GM19438 (cell line): Measurements from ENCODE around the gene IQSEC1.

ENCODE experiments used
- ATAC-seq: cut with Tn5 transposase; IDR thresholded peaks from one replicate; pipeline ENCODE4 v1.9.1; 2021; ENCODE audit warnings: low read depth; ENCODE audit not compliant: unreplicated experiment

The IQSEC1 gene

DNA sequence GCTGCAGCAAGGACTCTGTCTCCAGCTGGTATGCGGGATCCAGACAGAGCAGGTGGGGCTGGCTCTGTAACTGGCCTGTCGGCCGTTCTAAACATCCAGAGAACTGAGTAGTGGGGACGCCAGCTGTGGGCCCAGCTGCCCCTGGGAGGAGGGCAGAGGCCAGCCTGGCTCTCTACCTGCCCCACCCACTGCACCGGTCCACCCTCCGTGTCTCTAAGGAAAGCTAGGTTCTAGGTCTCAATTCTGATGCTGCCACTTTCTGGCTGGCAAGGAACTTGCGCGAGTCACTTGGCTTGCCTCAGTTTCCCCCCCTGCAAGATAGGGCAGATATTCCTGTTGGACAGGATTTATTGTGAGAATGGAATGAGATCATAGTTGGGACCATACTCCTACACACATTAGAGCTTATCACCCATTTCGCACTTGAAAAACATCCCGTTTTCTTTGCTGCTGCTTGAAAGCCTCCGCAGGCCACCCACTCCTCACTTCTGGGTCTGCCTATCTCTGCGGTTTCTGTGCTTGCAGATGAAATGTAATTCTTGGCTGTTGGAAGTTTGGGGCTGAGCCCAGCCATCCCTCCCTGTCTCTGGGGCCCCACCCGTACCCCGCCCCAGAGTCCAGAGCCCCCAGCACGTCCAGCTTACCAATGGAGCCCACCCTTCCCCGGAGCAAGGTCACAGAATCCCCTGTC lies 65.8 kb downstream of the IQSEC1 start:
- no peak for ATAC-seq

DNA sequence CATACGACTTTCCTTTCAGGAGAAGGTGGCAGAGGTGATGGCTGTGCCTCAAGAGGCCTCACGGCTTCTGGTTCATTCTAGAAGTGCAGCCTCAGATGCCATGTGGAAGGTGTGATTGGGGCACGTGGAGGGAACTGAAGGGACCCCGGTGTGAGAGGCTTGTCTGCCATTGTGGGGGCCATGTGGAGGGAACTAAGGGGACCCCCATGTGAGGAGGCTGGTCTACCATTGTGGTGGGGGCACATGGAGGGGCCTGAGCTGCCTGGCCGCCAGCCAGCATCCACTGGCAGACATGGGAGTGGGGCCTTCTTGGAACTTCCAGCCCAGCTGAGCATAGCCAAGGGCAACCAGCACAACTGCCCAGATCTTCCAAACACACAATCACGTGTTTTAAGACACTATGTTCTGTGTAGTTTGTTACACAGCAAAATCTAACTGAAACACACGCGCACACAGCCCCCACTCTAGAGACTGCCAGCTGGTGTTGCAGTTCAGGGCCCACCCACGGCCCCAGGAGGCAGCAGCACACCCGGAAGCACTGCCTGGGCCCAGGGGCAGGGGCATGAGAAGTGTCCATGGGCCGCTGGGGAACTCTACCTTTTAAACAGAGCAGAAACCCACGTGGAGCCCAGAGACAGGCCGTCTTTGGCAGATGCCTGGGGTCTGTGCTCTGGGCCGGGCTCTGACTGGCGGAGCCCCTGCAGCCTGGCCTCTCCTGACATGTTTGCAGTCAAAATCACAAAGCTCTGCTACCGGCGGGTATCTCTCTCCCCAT lies 66.8 kb downstream of the IQSEC1 start:
- ATAC-seq = no peak

DNA sequence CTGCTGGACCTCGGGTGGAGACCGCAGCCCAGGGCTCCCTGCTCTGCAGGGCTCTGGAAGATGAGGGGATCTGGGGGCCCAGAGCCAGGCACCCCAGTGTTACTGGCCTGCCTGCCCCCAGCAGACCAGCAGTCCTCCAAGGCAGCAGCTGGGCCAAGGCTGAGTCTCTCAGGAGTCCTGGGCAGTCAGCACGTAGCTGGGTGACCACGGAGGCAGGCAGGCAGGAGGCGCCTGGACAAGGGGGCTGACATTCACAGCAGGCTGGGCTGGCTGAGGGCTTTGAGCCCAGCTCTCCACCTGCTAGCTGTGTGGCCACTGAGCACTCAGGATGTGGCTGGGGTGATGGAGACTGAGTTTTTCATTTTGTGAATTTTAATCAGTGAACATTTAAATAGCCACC lies 67.9 kb downstream of the IQSEC1 start:
- ATAC-seq = no peak

DNA sequence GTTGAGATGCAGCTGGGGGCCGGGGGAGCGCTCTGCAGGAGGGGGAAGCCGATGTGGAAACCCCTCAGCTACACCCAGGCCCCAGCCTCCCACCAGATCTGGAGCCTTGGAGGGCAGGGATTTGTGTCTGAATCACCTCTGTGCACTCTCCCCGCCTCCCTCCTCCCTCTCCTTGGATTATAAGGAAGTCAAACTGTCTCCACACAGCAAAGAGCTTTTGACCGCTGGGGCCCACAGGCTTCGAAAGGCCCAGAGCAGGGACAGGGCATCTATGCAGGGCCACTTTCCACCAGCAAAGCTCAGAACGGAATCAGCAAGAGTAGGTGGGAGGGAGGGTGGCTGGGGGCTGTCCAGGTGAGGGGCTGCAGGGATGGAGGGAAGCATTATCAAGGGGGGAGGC lies 68.9 kb downstream of the IQSEC1 start:
- no peak for ATAC-seq

DNA sequence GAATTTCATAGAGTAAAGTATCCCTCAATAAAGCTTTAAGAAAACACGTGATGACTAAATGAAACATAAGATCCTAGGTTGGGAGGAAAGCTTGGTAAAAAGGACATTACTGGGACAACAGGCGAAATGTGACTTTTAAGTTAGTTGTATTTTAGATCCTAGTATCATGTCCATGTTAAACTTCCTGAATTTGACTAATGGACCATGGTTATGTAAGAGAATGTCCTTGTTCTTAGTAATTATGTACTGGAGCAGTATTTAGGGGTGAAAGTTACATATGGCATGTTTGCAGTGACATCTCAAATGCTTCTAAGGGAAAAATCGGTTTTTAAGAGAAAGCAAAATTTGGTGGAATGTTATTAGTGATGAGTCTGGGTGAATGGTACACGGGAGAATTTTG lies 69.6 kb downstream of the IQSEC1 start:
- ATAC-seq = no peak

DNA sequence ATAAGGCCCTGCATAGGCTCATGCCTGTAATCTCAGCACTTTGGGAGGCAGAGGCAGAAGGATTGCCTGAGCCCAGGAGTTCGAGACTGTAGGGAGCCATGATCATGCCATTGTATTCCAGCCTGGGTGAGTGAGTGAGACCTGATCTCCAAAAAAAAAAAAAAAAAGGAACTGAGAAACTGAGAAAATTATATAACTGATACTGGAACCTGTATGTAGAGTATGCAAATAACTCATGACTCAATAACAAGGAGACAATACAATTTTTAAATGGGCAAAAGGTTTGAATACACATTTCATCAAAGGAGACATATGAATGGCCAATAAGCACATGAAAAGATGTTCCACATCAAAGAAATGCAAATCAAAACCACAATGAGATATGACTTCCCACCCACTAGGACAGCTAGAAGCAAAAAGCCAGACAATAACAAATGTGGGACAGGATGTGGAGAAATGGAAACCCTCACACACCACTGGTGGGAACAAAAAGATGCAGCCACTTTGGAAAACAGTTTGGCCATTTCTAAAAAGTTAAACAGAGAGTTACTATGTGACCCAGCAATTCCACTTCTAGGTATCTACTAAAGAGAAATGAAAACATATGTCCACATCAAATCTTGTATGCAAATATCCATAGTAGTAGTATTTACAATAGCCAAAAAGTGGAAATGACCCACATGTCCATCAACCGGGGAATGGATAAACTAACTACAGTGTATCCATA lies 70.7 kb downstream of the IQSEC1 start:
- ATAC-seq = peak; percentile 60

DNA sequence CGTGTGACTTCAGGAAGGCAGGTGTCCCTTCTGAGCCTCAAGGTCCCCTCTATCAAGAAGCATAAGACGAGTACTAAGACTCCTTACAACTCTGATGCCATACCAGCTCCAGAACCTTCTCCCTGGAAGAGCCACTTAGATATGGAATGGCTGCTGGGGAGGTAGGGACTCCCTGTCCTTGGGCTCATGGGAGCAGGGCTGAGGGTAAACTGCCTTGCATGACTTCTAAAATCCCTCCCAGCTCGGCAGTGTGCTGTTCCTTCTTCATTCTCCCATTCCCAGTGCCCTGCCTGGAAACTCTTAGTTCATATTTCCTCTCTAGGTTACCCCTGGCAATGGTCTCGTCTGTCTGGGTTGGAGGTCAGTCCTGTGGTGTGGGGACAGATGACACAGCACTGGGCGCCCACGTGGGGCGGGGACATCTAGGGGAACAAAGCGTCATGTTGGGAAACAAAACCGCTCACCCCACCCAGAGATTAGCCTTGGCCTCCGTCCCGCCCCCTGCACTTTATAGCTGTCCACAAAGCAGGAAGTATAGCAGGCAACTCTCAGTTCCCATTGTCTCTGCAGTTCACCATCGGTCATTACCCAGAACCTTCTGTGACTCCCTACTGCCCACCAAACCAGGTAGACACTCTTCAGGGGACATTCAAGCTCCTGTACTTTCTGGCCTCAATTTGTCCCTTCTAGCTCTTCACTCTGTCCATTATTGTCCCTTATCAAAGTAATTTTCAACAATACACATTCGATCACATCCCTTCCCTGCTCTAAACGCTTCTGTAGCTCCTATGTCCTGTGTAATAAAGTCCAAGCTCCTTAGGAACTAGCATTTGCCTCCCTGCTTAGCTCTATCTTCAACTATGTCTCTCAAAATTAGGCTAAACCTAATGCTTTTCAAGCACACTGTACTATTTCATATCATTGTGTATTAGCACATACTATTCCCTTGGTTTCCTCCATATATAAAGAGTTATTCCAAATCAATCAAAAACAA lies 73.8 kb downstream of the IQSEC1 start:
- peak; percentile 44 for ATAC-seq

DNA sequence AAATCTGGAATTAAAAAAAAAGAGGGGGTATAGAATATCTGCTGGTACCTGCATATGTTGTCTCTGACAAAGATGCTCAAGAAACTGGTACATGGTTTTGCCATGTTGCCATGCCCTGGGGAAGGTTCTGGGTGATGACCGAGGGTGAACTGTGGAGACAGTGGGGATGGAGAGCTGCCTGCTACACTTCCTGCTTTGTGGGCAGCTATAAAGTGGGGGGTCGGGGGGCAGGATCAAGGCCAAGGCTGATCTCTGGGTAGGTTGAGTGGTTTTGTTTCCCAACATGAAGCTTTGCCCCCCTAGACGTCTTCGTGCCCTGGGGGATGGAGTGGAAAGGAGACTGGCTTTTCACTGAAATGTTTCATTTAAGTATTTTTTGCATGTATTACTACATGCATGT lies 74.6 kb downstream of the IQSEC1 start:
- no peak for ATAC-seq

DNA sequence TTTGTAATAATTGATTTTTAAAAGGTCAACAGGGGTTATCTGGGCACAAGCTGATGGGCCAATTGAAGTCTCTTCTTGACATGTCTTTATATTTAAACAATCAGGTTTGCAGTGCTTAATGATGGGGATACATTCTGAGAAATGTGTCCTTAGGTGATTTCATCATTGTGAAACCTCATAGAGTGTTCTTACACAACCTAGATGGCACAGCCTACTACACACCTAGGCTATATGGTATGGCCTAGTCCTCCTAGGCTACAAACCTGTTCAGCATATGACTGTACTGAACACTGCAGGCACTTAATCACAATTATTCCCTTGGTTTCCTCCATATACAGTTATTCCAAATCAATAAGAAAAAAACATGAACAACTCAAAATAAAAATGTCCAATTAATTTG lies 75.8 kb downstream of the IQSEC1 start:
- no peak for ATAC-seq

DNA sequence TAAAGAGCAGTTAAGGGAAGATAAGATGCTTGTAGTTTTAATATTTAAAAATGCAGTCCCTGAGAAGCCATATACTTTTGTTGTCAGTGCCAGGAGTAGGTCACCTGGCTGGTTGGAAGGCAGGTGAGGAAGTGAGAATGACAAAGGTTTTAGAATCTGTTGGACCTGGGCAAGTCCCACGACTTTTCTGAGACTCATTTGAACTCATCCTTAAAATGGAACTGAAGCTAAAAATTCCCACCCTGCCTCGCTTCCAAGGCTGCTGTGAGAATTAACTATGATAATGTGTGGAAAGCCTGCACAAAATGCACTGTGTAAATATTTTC lies 77.1 kb downstream of the IQSEC1 start:
- no peak for ATAC-seq

DNA sequence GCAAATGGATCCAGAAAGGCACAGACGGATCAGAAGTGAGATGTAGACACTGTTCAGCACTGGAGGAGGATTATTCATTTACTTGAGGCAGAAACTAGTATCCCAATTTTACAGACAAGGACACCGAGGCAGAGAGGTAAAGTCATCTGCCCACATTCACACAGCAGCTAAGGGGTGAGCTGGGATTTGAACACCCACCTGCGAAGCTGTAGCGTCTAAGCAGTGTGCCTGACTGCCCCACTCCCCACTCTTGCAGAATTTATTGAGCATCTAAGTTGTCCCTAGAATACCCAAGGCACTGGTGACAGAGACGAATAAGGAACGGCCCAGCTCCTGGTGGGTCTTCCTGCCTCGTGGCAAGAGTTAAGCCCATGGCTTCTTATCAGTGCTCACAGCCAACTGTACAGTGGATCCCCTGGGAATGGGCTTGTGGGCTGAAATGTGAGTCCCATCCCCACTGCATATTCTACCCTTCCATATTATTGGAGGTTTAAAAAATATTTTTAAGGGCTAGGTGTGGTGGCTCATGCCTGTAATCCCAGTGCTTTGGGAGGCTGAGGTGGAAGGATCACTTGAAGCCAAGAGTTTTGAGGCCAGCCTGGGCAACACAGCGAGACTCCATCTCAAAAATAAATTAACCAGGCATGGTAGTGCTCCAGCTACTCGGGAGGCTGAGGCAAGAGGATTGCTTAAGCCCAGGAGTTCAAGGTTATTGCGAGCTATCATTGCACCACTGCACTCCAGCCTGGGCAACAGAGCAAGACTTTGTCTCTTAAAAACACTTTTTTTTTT lies 77.6 kb downstream of the IQSEC1 start:
- no peak for ATAC-seq

DNA sequence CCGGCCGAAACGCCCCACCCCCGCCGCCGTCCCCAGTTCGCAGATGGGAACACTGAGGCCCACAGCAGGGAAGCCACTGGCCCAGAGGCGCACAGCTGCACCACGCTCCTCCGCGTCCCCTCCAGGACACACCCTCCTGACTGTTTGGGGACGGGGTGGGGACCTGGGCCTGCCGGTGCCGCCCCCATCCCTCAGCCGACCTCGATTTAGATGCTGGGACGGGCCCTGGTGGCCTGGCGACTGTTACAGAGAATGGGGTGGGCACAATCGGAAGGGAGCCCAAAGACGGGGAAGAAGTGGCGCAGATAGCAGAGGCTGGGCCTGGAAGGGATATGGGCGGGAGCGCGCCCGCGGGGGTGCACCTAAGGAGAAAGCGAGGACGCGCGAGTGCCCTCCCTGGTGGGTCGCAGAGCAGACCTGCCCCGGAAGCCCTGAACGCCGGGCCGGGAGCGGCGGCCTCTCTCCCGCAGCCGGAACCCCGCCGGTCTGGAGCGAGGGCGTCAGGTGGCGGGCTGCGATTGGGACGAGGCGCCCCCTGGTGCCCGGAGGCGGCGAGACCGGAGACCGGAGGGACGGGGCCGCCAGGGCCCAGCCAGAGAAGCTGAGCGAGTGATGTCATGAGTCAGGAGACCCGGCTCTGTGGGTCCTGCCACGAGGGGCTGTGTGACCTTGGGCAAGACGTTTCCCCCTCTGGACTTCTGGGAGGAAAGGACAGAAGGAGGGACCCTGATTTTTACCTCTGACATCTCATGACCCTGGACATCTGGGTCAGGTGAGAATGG lies 78.4 kb downstream of the IQSEC1 start:
- peak; percentile 56 for ATAC-seq

DNA sequence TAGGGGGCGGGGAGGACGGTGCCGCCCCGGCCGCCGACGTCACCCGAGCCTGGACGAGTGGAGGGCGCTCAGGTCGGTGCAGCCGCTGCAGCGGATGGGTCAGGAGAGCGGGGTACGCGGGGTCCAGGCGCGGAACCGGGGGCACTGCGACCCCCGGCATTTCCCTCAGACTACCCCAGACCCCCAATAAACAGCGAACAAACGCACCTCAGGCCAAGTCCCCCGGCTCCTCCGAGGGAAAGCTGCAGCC lies 78.9 kb downstream of the IQSEC1 start:
- ATAC-seq = no peak

DNA sequence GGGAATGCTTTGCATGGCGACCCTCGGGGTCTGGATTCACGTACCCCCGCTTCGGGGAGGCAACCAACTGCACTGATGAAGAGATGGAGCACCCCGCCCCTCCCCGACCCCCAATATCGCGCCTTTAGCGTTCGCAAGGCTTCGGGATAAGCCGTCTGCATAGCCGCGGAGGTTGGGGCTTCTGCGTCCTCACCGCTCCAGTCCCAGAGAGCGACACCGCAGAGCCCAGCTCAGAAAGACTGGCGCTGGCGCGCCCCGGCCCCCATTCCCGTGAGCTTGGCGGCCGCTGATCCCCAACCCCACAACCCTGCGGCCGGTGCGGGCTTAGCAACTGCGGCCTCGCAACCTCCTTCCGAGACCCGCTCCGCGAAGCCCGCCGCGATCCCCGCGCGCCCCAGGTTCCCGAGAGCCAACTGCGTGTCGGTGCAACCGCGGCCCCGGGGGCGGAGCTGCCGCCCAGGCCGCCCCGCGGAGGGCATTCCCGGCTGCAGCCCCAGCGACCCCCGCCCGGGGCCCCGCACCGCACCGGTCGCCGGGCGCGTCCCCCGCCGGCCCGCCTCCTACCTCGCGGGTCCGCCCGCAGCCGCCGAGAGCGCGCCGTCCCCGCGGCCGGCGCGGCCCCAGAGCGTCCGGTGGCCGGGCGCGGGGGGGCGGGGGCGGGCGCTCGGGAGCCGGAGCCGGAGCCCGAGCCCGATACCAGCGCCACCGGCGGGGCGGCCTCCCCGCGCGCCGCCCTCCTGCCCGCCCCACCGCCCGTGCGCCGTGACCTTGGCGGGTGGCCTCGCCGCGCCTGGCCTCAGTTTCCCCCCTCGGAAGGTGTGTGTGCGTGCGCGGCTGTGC lies 79.5 kb downstream of the IQSEC1 start:
- no peak for ATAC-seq

DNA sequence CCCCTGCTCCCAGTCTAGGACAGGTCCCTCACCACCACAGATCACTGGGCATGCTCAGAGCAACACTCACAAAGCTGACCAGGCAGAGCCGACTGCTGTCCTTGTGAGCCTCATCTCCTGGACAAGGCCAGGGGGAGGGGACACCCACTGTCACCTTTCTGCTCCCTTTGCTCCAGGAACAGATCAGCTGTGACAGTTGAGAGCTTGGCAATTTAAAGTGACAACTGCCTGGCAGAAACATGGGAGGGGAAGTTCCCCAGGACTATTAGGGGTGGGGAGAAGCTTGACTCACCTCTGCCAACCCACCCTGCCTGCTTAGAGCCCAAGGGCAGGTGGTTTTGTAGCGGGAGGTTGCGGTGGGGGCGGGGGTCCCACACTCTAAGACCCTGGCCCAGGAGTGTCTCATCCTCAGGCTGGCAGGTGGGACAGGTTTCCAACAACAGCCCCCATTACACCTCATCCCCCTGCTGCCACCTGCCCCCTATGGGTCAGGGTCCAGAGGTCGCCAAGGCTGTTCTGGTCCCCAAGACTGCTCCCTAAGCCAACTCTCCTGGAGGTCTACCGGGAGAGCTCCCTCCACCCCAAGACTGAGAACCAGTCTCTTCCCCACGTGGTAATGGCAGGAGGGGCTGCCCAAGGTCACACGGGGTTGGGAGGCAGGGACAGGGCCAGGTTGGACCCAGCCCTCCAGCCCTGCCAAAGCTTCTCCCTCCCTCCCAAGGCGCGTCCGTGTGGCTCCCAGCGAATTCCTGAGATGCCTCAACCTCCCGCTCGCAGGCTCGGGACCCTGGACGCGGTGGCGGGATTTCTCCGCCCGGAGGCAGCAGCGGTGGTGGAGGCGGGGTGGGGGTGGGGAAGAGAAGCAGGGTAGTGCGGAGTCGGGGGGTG lies 80.4 kb downstream of the IQSEC1 start:
- ATAC-seq = no peak

DNA sequence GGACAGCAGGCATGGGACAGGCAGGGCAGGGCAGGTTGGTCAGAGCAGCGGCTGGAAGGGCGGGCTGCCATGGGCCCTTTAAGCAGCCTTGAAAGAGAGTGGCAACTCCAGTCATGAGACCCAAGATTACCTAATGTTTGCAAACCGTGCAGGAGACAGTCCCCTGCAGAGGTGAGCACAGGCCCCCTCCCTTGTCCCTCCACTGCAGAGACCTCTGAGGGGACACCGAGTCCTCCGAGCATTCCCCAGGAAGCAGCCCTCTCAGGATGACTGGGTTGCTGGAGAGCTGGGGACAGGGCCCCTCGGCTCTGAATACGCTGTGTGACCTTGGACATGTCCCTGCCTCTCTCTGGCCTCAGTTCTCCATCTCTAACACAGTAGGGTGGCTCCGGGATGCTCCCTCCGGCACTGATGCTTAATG lies 81.4 kb downstream of the IQSEC1 start:
- no peak for ATAC-seq

DNA sequence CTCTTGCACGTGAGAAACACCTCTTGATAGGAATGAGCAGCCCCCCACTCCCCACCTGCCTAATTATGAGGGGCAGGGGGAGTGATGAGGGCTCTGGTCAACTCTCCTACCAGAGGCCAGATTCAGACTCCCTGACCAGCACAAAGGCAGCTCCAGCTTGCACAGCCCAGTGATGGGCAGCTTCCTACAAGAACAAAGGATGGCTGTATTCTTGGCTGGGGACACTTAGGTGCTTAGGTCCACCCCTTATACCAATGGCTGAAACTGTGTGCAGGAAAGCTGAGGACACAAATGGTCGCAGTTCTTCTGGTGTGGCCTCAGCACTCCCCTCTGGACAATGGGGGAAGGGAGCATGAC lies 81.8 kb downstream of the IQSEC1 start:
- ATAC-seq = no peak
